Measurements from ENCODE around the gene IRF2.

- TF ChIP-seq EZH2 (IDR thresholded peaks at IDR 0.05), result no peak
- no peak for TF ChIP-seq POLR2AphosphoS5 (IDR thresholded peaks at IDR 0.05; ENCODE audit: borderline replicate concordance, low read depth, low read length)
- no peak for TF ChIP-seq FOXP2 (optimal IDR thresholded peaks at IDR 0.05; ENCODE audit: control extremely low read depth, extremely low read length, insufficient read depth)
Observed at GRCh38 chr4:184351560-184352451, 122.5 kb downstream of the IRF2 start.

Data from SK-N-MC (cell line).